K562 treated with DMSO at 1 percent for 48 hours (cell line): ENCODE results near the gene MPZL1. TPM values are rescaled to one million over a fixed set of nuclear protein-coding genes. Genes with fewer than 3 reads are reported as not detected.

Source experiments
- total RNA-seq: library from RNA; unstranded; fragments of 300-600 nt; gene quantifications from 2 replicates; pipeline ENCODE4 v1.2.3, GENCODE V29; 2022; ENCODE audit warnings: low replicate concordance; ENCODE audit errors: extremely low read depth

Gene MPZL1
- not detected in 2 replicates for total RNA-seq

GRCh38 chr1:167721617-167722151, at the start of gene MPZL1:
MPZL1 (plus strand) TSS chr1:167721982; CDS start chr1:167722152, 170 bp downstream.

Other genes starting within 250 kb of the MPZL1 start
- gene CD247, start 203.5 kb upstream of the MPZL1 start, total RNA-seq = not detected in 2 replicates
- gene CREG1, start 168.2 kb upstream of the MPZL1 start, total RNA-seq = 204 and 698 TPM in 2 replicates
- gene RCSD1, start 91.8 kb upstream of the MPZL1 start, total RNA-seq = not detected in 2 replicates
- not detected in 2 replicates for gene ADCY10, start 192.2 kb downstream of the MPZL1 start, total RNA-seq
- not detected in 2 replicates for gene DCAF6, start 214.7 kb downstream of the MPZL1 start, total RNA-seq
- gene MPC2, start 215.1 kb downstream of the MPZL1 start, total RNA-seq = not detected in 2 replicates